Measurements from ENCODE around the gene GABRB1.

The GABRB1 gene

GRCh38 chr4:47167081-47168035 is 136.0 kb downstream of the GABRB1 start:
- no peaks in the 10 kb centered on the region for H3K79me2 ChIP-seq (ENCODE audit: insufficient read depth, low read length)
- no peak for TF ChIP-seq CTCF (IDR thresholded peaks at IDR 0.05; ENCODE audit: low read length)
- TF ChIP-seq EZH2 (IDR thresholded peaks at IDR 0.05; ENCODE audit: borderline replicate concordance, low read length) = no peak
- H3K36me3 ChIP-seq (ENCODE audit: insufficient read depth, low read length) = no peaks in the 10 kb centered on the region
- no peaks in the 10 kb centered on the region for H3K4me1 ChIP-seq (ENCODE audit: insufficient read depth, low read length, severe bottlenecking)
- H3K9me3 ChIP-seq (ENCODE audit: low read length) = no peaks in the 10 kb centered on the region
- no peaks in the 10 kb centered on the region for H3K9me2 ChIP-seq (ENCODE audit: low read depth, low read length)
- H3K4me2 ChIP-seq (ENCODE audit: low read length) = no peak overlapping the region
- H4K20me1 ChIP-seq (ENCODE audit: insufficient read depth, low read length) = no peaks in the 10 kb centered on the region
- H3F3A ChIP-seq (ENCODE audit: insufficient read depth, low read length) = no peaks in the 10 kb centered on the region
- H3K9ac ChIP-seq (ENCODE audit: low read length) = no peak overlapping the region
- no peak overlapping the region for H3K27ac ChIP-seq (ENCODE audit: low read depth, low read length, poor library complexity, severe bottlenecking)
- no peak overlapping the region for H3K4me3 ChIP-seq (ENCODE audit: low read depth, low read length, poor library complexity, severe bottlenecking)
- H2AFZ ChIP-seq (ENCODE audit: low read length) = no peak overlapping the region
- H3K27me3 ChIP-seq (ENCODE audit: insufficient read depth, low read length) = no peaks in the 10 kb centered on the region

- no peak overlapping the region for H2AFZ ChIP-seq (ENCODE audit: low read length)
- no peak overlapping the region for H3K4me2 ChIP-seq (ENCODE audit: low read length)
- no peaks in the 10 kb centered on the region for H3K27me3 ChIP-seq (ENCODE audit: insufficient read depth, low read length)
- no peaks in the 10 kb centered on the region for H3K79me2 ChIP-seq (ENCODE audit: insufficient read depth, low read length)
- no peak overlapping the region for H3K9ac ChIP-seq (ENCODE audit: low read length)
- H4K20me1 ChIP-seq (ENCODE audit: insufficient read depth, low read length) = no peaks in the 10 kb centered on the region
- no peaks in the 10 kb centered on the region for H3K9me2 ChIP-seq (ENCODE audit: low read depth, low read length)
- no peaks in the 10 kb centered on the region for H3K36me3 ChIP-seq (ENCODE audit: insufficient read depth, low read length)
- no peak for TF ChIP-seq CTCF (IDR thresholded peaks at IDR 0.05; ENCODE audit: low read length)
- no peak for TF ChIP-seq EZH2 (IDR thresholded peaks at IDR 0.05; ENCODE audit: borderline replicate concordance, low read length)
- H3F3A ChIP-seq (ENCODE audit: insufficient read depth, low read length) = no peaks in the 10 kb centered on the region
- H3K9me3 ChIP-seq (ENCODE audit: low read length) = no peaks in the 10 kb centered on the region
- H3K4me1 ChIP-seq (ENCODE audit: insufficient read depth, low read length, severe bottlenecking) = no peaks in the 10 kb centered on the region
- H3K4me3 ChIP-seq (ENCODE audit: low read depth, low read length, poor library complexity, severe bottlenecking) = no peak overlapping the region
- no peak overlapping the region for H3K27ac ChIP-seq (ENCODE audit: low read depth, low read length, poor library complexity, severe bottlenecking)
Observed at GRCh38 chr4:47184083-47184482, 152.7 kb downstream of the GABRB1 start.

- H4K20me1 ChIP-seq (ENCODE audit: insufficient read depth, low read length) = no peaks in the 10 kb centered on the region
- no peaks in the 10 kb centered on the region for H3K27me3 ChIP-seq (ENCODE audit: insufficient read depth, low read length)
- H3K9ac ChIP-seq (ENCODE audit: low read length) = no peak overlapping the region
- H3K9me3 ChIP-seq (ENCODE audit: low read length) = no peaks in the 10 kb centered on the region
- no peaks in the 10 kb centered on the region for H3K9me2 ChIP-seq (ENCODE audit: low read depth, low read length)
- no peaks in the 10 kb centered on the region for H3K4me1 ChIP-seq (ENCODE audit: insufficient read depth, low read length, severe bottlenecking)
- no peak overlapping the region for H2AFZ ChIP-seq (ENCODE audit: low read length)
- no peaks in the 10 kb centered on the region for H3K36me3 ChIP-seq (ENCODE audit: insufficient read depth, low read length)
- H3K4me2 ChIP-seq (ENCODE audit: low read length) = no peak overlapping the region
- TF ChIP-seq CTCF (IDR thresholded peaks at IDR 0.05; ENCODE audit: low read length) = no peak
- no peak for TF ChIP-seq EZH2 (IDR thresholded peaks at IDR 0.05; ENCODE audit: borderline replicate concordance, low read length)
- H3K79me2 ChIP-seq (ENCODE audit: insufficient read depth, low read length) = no peaks in the 10 kb centered on the region
- H3K4me3 ChIP-seq (ENCODE audit: low read depth, low read length, poor library complexity, severe bottlenecking) = no peak overlapping the region
- no peak overlapping the region for H3K27ac ChIP-seq (ENCODE audit: low read depth, low read length, poor library complexity, severe bottlenecking)
- no peaks in the 10 kb centered on the region for H3F3A ChIP-seq (ENCODE audit: insufficient read depth, low read length)
Observed at GRCh38 chr4:47185761-47186160, 154.4 kb downstream of the GABRB1 start.
